Cerebellar nuclear complex (tissue), 1 donor: ENCODE results near the gene MLN.
"Not testable (repeated sequence)": the region's sequence is repeated elsewhere in the genome, so short reads cannot be mapped to it uniquely, and the experiment has no call there.

Experiments
- DNase-seq, 2 experiments: peaks; one replicate each; lab custom pipeline; 2025; lab: John Stamatoyannopoulos, UW

Gene MLN

GRCh38 chr6:33834401-33835392 lies 30.9 kb upstream of the MLN start:
- DNase-seq: no peak

GRCh38 chr6:33833599-33833998 lies 29.8 kb upstream of the MLN start:
- DNase-seq: no peak

- not testable (repeated sequence) for DNase-seq
Measured at GRCh38 chr6:33832831-33833230, 29.0 kb upstream of the MLN start.

GRCh38 chr6:33831725-33832124 lies 27.9 kb upstream of the MLN start:
- not testable (repeated sequence) for DNase-seq

- DNase-seq: no peak
Measured at GRCh38 chr6:33830635-33831240, 26.9 kb upstream of the MLN start.

GRCh38 chr6:33828764-33829731 lies 25.2 kb upstream of the MLN start:
- no peak for DNase-seq

- no peak for DNase-seq
Measured at GRCh38 chr6:33828452-33828763, 24.6 kb upstream of the MLN start.

GRCh38 chr6:33827546-33828451 lies 24.0 kb upstream of the MLN start:
- no peak for DNase-seq

GRCh38 chr6:33826537-33826936 lies 22.7 kb upstream of the MLN start:
- no peak for DNase-seq

GRCh38 chr6:33824461-33825154 lies 20.8 kb upstream of the MLN start:
- DNase-seq: no peak

- no peak for DNase-seq
Measured at GRCh38 chr6:33823806-33824205, 20.0 kb upstream of the MLN start.

- DNase-seq: no peak
Measured at GRCh38 chr6:33822575-33823395, 19.0 kb upstream of the MLN start.

GRCh38 chr6:33820784-33821520 lies 17.1 kb upstream of the MLN start:
- no peak for DNase-seq

- no peak for DNase-seq
Measured at GRCh38 chr6:33820243-33820642, 16.4 kb upstream of the MLN start.

- no peak for DNase-seq
Measured at GRCh38 chr6:33819021-33819420, 15.2 kb upstream of the MLN start.

GRCh38 chr6:33818293-33818692 lies 14.5 kb upstream of the MLN start:
- DNase-seq: no peak

GRCh38 chr6:33817489-33817888 lies 13.7 kb upstream of the MLN start:
- no peak for DNase-seq

GRCh38 chr6:33816911-33817310 lies 13.1 kb upstream of the MLN start:
- DNase-seq: no peak

- peak in 1 of 2 experiments; percentile 6 for DNase-seq
Measured at GRCh38 chr6:33815854-33816253, 12.1 kb upstream of the MLN start.
